OCI-LY3 (cell line): ENCODE measurements around the gene CLDN14.

Source experiments
- H2AFZ ChIP-seq: fragments of 200-600, 300-600 bp; shearing (Covaris generic); 2 replicates; pipeline ENCODE4 v1.6.0; 2014; ENCODE audit warnings: antibody characterized with exemption, low read depth, low read length
- H3K27ac ChIP-seq: fragments of 200-600, 300-600 bp; sonication (generic); 2 replicates; pipeline ENCODE4 v1.5.1; 2014; ENCODE audit warnings: mild to moderate bottlenecking, low read length, moderate library complexity, mixed read lengths
- H3K27me3 ChIP-seq: fragments of 200-600, 300-600 bp; sonication (generic); 2 replicates; pipeline ENCODE4 v1.6.1; 2014; ENCODE audit warnings: low read depth, low read length, mixed read lengths
- H3K36me3 ChIP-seq: fragments of 200-600, 300-600 bp; sonication (generic); replicated peaks from 2 replicates; pipeline ENCODE3; 2014; ENCODE audit warnings: low read depth, low read length, mixed read lengths
- H3K4me1 ChIP-seq: fragments of 300-600, 200-600 bp; sonication (generic); 2 replicates; pipeline ENCODE4 v1.6.1; 2014; ENCODE audit warnings: low read length, mixed read lengths
- H3K4me2 ChIP-seq: fragments of 200-600, 300-600 bp; sonication (generic); 2 replicates; pipeline ENCODE4 v1.6.1; 2014; ENCODE audit warnings: low read length, mixed read lengths
- H3K4me3 ChIP-seq: fragments of 300-600, 200-600 bp; sonication (generic); 2 replicates; pipeline ENCODE4 v1.5.1; 2014; ENCODE audit warnings: antibody characterized with exemption, mild to moderate bottlenecking, low read length, moderate library complexity
- H3K79me2 ChIP-seq: fragments of 300-600, 200-600 bp; shearing (Covaris generic); 2 replicates; pipeline ENCODE4 v1.6.1; 2014; ENCODE audit warnings: mild to moderate bottlenecking, low read length, mixed read lengths
- H3K9ac ChIP-seq: fragments of 300-600, 200-600 bp; shearing (Covaris generic); 2 replicates; pipeline ENCODE4 v1.6.0; 2014; ENCODE audit warnings: mild to moderate bottlenecking, low read length, moderate library complexity
- H3K9me3 ChIP-seq: fragments of 200-600, 300-600 bp; shearing (Covaris generic); 2 replicates; pipeline ENCODE4 v1.6.1; 2014; ENCODE audit warnings: low read length, mixed read lengths; ENCODE audit not compliant: insufficient read depth
- H4K20me1 ChIP-seq: fragments of 200-600, 300-600 bp; sonication (generic); 2 replicates; pipeline ENCODE4 v1.6.1; 2016; ENCODE audit warnings: low read length, mixed read lengths; ENCODE audit not compliant: insufficient read depth
- CTCF ChIP-seq: fragments of 200-600, 300-600 bp; sonication (generic); IDR thresholded peaks from 2 replicates; pipeline ENCODE4 v1.5.1; 2014; ENCODE audit warnings: antibody characterized with exemption, low read length, low read depth
- EZH2phosphoT487 ChIP-seq: fragments of 200-600 bp; shearing (Covaris generic); IDR thresholded peaks from 2 replicates; pipeline ENCODE4 v1.6.1; 2018; ENCODE audit warnings: antibody characterized with exemption, mixed run types, low read depth

CLDN14 gene

GRCh38 chr21:36427502-36427901 lies 52.4 kb downstream of the CLDN14 start:
- Histone ChIP-seq H3K36me3 (no peaks in the 10 kb centered on the region), H3K9ac (no peak overlapping the region), H3K27ac (no peak overlapping the region), H3K4me3 (no peak overlapping the region), H3K79me2 (no peaks in the 10 kb centered on the region), H3K27me3 (no peaks in the 10 kb centered on the region), H4K20me1 (no peaks in the 10 kb centered on the region), H3K4me2 (no peak overlapping the region), H2AFZ (no peak overlapping the region), H3K9me3 (no peaks in the 10 kb centered on the region), H3K4me1 (peaks cover 23% of the 10 kb centered on the region)
- TF ChIP-seq EZH2phosphoT487 (no peak), CTCF (no peak)

GRCh38 chr21:36425286-36425685 lies 54.6 kb downstream of the CLDN14 start:
- H3K4me1 ChIP-seq: peaks cover 18% of the 10 kb centered on the region
- H4K20me1 ChIP-seq: no peaks in the 10 kb centered on the region
- no peak for TF ChIP-seq EZH2phosphoT487
- TF ChIP-seq CTCF: no peak
- no peak overlapping the region for H3K4me3 ChIP-seq
- no peak overlapping the region for H3K27ac ChIP-seq
- no peak overlapping the region for H3K9ac ChIP-seq
- H3K4me2 ChIP-seq: no peak overlapping the region
- no peak overlapping the region for H2AFZ ChIP-seq
- H3K9me3 ChIP-seq: no peaks in the 10 kb centered on the region
- no peaks in the 10 kb centered on the region for H3K79me2 ChIP-seq
- no peaks in the 10 kb centered on the region for H3K36me3 ChIP-seq
- no peaks in the 10 kb centered on the region for H3K27me3 ChIP-seq

- Histone ChIP-seq H3K9ac (no peak overlapping the region), H3K27me3 (no peaks in the 10 kb centered on the region), H2AFZ (no peak overlapping the region), H3K4me2 (no peak overlapping the region), H3K36me3 (no peaks in the 10 kb centered on the region), H3K9me3 (no peaks in the 10 kb centered on the region), H3K4me3 (no peak overlapping the region), H4K20me1 (no peaks in the 10 kb centered on the region), H3K79me2 (no peaks in the 10 kb centered on the region), H3K27ac (no peak overlapping the region), H3K4me1 (peaks cover 11% of the 10 kb centered on the region)
- TF ChIP-seq EZH2phosphoT487: no peak
- no peak for TF ChIP-seq CTCF
Measured at GRCh38 chr21:36424592-36424991, 55.3 kb downstream of the CLDN14 start.

GRCh38 chr21:36423771-36424433 lies 56.0 kb downstream of the CLDN14 start:
- H3K9ac ChIP-seq: no peak overlapping the region
- H3K27me3 ChIP-seq: no peaks in the 10 kb centered on the region
- no peak overlapping the region for H2AFZ ChIP-seq

More at GRCh38 chr21:36423771-36424433, 56.0 kb downstream of the CLDN14 start:
- no peak for TF ChIP-seq CTCF
- Histone ChIP-seq H4K20me1 (no peaks in the 10 kb centered on the region), H3K4me3 (no peak overlapping the region), H3K27ac (no peak overlapping the region), H3K36me3 (no peaks in the 10 kb centered on the region), H3K9me3 (no peaks in the 10 kb centered on the region), H3K4me2 (no peak overlapping the region), H3K4me1 (peaks cover 6% of the 10 kb centered on the region), H3K79me2 (no peaks in the 10 kb centered on the region)
